NB4 (cell line): ENCODE data around the gene GPR156.

Experiments used
- DNase-seq: peaks from one replicate; pipeline ENCODE4 v3.0.0; 2010; ENCODE audit warnings: low read depth
- H3K4me3 ChIP-seq: one replicate; pipeline ENCODE4 v1.5.1; 2011; ENCODE audit warnings: mild to moderate bottlenecking, low read depth, low read length, moderate library complexity
- CTCF ChIP-seq: IDR thresholded peaks from one replicate; pipeline ENCODE4 v1.5.1; 2012; ENCODE audit warnings: low read depth, low read length
- MAX ChIP-seq: IDR thresholded peaks from 2 replicates; pipeline ENCODE4 v1.6.1; 2011; ENCODE audit warnings: low read depth, low read length
- MYC ChIP-seq: IDR thresholded peaks from 2 replicates; pipeline ENCODE4 v1.6.1; 2011; ENCODE audit warnings: low read depth, low read length
- POLR2A ChIP-seq: IDR thresholded peaks from 2 replicates; pipeline ENCODE4 v1.6.1; 2011; ENCODE audit warnings: mild to moderate bottlenecking; ENCODE audit not compliant: insufficient read length; ENCODE audit errors: extremely low read depth

The GPR156 gene

GRCh38 chr3:120169407-120169806, 115.6 kb downstream of the GPR156 start:
- no peak overlapping the region for H3K4me3 ChIP-seq
- no peak for DNase-seq
- no peak for TF ChIP-seq POLR2A
- TF ChIP-seq CTCF, result no peak

GRCh38 chr3:120168611-120169010, 116.4 kb downstream of the GPR156 start:
- H3K4me3 ChIP-seq, result no peak overlapping the region

GRCh38 chr3:120168038-120168437, 117.0 kb downstream of the GPR156 start:
- TF ChIP-seq MAX (no peak), POLR2A (no peak), CTCF (no peak), MYC (no peak)
- no peak for DNase-seq
- H3K4me3 ChIP-seq, result no peak overlapping the region

More at GRCh38 chr3:120168611-120169010, 116.4 kb downstream of the GPR156 start:
- TF ChIP-seq POLR2A (no peak), CTCF (no peak), MYC (no peak), MAX (no peak)
- no peak for DNase-seq

- no peak overlapping the region for H3K4me3 ChIP-seq
- no peak for DNase-seq
- no peak for TF ChIP-seq POLR2A
- TF ChIP-seq MYC, result no peak
- no peak for TF ChIP-seq MAX
- no peak for TF ChIP-seq CTCF
Measured at GRCh38 chr3:120167488-120167887, 117.5 kb downstream of the GPR156 start.

- no peak overlapping the region for H3K4me3 ChIP-seq
- TF ChIP-seq POLR2A (no peak), MAX (no peak), MYC (no peak), CTCF (no peak)
- no peak for DNase-seq
Measured at GRCh38 chr3:120163816-120164215, 121.2 kb downstream of the GPR156 start.

- H3K4me3 ChIP-seq, result no peak overlapping the region
- TF ChIP-seq MAX (no peak), CTCF (no peak), MYC (no peak), POLR2A (no peak)
- no peak for DNase-seq
Measured at GRCh38 chr3:120163026-120163425, 122.0 kb downstream of the GPR156 start.
